NOMO-1 treated with DMSO at 0.1 percent for 48 hours (cell line): Measurements from ENCODE around the gene OTUD5.

Experiments used
- DNase-seq: peaks from one replicate; lab custom pipeline; 2025; ENCODE audit not compliant: unreplicated experiment; lab: John Stamatoyannopoulos, UW

The OTUD5 gene

DNA sequence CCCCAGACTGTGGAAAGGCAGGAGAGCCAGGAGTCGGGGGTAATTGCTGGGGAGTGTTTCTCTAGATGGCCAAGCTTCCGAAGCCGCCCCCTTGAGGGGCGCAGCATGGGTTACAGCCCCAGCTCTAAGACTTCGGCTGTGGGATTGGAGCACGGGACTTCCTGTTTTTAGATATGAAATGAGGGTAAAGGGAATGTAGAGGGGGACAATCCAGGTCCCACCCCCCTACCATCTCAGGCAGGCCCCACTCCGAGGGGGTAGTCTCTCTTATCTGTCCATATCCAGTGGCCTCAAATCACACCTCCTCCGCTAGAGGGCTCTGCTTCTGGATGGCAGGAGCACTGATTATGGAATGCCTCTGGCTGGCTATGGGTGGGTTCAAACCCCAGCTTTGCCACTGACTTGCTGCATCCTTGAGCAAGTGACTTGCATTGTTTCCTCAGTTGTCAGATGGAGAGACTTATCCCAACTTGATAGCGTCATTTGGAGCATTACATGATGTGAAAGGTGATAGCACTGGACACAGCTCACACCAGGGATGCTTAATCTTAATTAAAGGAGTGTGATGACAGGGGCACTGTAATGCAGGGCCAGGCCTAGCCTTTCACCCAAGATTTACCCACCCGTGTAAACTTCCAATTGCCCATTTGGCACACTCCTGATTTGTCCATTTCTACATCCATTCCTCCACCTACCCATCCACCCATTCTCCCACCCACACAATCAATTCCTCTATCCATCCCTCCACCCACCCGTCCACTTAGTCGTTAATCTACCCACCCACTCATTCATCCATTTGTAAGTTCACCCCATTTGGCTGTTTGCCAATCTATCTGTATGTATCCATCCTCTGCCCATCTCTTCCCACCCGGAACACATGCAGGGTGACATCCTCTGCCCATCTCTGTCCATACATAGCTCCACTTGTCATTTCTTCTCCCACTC lies 15.1 kb upstream of the OTUD5 start:
- no peak for DNase-seq

DNA sequence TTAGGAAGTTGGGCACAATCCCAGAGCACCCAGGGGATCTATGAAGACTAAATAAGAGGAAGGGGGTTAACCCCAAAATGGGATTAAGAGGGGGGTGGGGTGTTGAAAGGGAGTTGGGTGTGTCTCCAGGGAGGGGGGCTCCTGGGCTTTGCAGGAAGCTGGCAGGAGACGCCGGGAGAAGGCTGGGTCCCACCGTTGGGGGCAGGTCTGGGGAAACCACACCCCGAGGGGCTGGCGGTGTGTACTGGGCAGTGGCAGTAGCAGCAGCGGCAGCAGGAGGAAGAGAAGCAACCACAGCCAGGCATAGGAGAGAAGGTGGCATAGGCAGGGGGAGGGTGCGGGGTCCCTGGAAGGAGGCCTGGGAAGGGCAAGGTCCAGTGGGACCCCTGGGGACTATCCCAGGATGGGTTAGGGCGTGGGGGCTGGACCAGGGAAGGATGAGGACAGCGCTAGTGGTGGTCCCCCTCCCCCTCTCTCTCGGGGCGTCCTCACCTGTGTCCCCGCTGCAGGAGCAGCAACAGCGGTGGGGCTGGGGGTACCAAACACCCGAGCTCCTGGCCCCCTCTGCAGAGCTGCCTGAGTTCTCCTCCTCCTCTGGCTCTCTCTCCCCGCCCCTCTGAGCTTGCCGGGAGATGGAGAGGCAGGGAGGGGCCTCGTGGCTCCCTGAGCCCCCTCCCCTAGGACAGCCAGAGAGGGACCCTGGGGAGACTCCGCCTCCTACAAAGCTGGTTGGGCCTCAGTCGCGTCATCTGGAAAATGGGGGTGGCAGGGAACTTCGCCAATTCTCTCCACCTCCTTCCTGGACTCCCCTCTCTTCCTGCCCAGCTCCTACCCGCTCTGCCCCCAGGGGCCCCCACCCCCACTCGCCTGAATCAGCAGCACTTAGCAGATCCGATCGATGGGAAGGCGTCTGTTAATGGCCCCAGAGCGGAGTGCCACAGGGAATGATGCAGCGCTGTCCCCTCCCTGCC lies 14.1 kb upstream of the OTUD5 start, which contains the start of gene KCND1:
Gene KCND1, minus strand, starts transcription at position 596 of the 971 bp plus-strand sequence. CDS start 1,573 bp downstream, outside the sequence.
- no peak for DNase-seq

DNA sequence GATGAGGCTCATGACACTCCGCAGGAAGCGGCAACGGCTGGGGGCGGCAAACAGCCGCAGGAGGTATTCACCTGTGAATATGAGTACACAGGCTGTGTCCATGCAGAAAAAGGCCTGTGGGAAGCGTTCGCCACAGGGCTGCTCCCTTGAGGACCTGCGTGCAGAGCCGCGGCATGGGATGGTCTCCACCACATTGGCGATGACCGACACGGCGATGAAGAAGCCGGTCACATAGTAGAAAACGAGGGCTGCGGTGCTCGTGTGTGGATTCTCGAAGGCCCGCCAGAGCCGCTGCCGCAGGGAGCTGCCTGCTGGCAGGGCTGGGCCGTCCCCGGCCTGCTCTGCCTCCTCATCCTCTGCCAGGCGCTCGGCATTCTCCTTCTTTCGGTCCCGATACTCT lies 12.1 kb upstream of the OTUD5 start:
- no peak for DNase-seq

DNA sequence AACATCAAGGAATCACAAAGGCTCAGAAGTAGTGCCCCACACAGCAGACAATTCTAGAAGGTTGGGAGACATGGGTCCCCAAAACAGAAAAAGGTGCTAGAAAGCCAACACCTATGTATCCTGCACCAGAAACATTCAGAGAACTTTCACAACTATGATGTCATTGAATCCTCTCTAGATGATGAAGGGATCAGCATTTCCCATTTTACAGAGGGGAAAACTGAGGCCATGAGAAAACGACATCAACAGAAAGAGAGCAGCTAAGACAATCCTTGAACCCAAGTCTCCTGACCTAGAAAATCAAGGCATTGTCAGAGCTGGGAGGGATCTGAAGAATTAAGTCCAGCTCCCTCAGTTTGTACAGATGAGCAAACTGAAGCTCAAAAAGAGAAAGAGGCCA lies 11.0 kb upstream of the OTUD5 start:
- DNase-seq = no peak

DNA sequence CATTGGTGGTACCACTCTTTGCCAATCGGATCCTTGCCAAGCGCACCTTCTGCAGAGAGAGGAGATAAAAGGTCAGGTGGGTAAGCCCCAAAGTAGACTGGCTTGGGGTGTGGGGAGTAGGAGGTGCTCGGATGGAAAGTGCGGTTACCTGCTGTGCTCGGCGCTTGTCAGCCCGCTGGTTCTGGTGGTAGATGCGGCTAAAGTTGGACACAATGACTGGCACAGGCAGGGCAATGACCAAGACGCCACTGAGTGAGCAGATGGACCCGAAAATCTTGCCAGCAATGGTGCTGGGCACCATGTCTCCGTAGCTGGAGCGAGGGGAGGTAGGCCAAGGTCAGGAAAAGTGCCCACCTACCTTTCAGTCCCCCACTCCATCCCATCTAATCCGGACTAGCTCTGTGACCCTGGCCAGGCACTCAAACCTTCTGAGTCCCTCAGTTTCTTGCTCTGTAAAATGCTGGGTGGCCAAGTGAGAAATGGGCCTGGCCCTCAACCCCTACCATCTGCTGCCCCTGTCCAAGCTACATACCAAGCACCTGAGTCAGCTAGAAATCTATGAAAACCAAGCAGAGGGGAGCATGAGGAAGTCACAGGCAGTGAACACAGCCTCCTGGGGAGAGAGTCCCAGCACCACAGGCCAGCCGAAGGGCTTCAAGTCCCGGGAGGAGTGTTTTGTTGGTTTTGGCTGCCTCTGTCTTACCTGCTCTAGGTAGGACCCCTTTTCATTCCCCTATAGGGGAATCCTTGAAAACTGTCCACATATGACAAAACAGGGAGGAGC lies 9.6 kb upstream of the OTUD5 start:
- DNase-seq = no peak

DNA sequence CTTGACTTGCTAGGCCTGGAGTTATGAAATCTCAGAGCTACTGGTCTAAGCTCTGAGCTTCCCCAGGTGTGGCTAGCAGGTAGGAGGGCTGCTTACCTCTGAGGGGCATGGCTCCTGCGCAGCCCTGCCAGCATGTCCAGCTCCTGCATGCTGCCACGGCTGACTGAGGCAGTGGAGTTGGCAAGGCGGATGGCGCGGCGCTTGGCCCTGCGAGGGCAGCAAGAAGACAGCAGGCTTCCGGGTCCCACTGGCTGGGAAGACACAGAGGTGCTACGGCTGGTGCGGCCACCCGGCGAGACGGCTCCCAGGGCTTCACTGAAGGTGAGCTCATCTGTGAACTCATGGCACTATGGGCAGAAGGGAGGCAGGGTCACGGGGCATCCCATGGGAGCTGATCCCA lies 8.6 kb upstream of the OTUD5 start:
- DNase-seq = no peak

DNA sequence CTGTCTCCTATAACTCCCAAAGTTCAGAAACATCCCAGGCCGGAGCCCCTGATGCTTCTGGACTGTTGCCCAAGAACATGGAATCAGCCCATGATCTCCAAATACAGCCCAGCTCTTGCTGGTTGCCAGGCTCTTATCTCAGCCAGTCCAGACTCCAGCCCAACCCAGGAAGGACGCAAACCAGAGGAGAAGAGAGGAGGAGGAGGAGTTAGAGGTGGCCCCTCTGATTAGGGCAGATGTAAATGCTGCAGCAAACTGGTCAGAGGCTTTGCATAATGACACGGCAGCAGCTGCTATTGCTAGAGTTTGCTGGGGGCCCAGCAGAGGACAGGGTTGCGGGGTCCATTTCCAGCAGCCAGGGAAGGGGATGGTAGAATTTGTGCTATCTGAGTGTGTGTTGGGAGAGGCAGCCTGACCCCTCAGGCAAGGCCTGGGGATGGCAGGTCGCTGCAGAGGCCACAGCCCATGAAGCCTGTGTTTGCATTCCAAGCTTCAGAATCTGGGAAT lies 4.2 kb upstream of the OTUD5 start:
- DNase-seq = no peak

DNA sequence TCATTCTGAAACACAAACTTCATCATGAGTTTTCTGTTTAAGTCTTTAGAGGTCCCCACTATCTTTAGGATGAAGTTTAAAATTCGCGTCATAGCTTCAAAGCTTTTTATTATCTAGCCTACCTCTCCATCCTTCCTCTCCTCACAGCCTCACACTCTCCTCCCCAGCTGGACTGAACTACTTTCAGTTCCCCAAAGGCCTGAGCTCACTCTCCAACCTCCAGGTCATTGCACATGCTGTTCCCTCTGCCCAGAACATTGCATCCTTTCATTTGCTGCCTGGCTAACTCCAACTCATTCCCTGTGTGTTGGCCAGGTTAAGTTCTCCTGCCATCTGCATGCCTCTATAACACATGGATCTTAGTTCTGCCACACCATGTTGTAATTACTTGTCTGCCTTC lies 2.9 kb upstream of the OTUD5 start:
- peak; percentile 18 for DNase-seq

DNA sequence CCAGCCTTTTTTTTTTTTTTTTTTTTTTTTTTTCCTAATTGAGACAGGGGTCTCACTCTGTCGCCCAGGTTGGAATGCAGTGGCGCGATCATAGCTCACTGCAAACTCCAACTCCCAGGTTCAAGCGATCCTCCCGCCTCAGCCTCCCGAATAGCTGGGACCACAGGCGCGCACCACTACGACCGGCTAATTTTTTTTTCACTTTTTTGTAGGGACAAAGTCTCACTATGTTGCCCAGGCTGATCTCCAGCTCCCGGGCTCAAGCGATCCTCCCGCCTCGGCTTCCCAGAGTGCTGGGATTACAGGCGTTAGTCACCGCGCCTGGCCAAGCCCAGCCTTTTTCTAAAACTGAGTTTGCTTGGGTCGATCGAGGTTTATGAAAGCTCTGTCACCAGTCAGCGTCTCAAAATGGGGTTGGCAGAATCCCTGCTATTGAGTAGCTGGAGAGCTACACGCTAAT lies 1.3 kb upstream of the OTUD5 start:
- DNase-seq = no peak

DNA sequence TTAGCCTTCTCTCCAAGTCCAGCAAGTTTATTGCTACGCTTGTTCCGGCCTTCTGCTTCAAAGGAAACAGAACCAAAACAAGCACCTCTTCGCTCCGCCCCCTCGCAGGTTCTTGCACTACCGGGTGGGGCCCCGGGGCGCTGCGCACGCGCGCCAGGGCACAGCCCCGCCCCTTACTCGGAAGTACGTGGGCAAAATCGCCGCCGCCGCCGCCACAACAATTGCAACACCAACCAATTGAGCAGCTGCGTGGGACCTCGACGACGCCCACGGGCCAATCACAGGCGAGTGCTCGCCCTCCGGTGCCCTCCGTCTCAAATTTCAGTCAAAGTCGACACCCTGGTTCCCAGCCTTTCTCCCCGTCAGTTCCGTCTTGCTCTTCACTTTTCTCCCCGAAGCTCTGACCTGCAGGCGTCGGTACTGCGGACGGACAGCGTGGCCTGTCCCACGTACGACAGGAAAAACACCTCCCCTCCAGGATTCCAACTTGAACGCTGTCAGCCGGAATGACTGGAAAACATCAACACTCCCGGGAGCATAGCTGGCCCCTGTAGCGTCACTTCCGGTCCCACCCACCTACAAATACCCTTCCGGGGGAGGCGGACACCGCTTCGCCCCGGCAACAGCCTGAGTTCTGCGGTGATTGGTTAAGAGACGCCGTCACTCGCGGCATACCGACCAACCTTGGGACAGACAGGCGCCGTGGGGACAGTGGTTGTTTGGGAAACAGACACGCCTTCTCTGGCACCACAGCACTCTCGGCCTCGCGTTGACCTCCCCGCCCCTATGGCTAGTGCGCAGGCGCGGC lies 624 bp upstream of the OTUD5 start:
- DNase-seq = peak; percentile 95

DNA sequence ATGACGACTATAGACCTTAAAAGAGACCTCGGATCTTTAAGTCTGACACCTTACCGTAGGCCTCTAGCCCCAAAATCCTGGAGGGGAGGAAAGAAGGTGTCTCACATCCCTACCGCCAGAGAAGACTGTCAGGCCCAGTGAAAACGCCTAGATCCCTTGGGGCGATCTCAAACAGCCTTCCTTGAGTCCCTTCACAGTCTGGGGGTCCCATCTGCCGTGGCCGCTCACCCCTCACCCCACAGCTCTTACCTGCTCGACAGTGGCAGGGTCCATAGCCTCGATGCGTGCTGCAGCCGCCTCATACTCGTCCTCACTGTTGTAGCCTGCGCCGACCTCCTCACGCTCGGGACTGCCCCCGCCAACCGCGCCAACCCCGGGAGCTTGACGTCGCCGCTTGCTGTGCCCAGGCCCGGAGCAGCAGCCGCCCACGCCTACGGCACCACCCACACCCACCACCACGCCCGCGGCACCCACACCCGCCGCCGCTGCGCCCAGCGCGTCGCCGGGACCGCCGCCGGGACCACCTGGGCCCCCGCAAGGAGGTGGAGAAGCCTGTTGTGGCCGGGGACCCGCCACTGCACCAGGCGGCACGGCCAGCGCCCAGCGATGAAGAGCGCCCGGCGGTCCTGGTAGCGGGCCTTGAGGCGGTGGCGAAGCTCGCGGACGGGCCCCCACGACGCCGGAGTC lies 536 bp downstream of the OTUD5 start:
- no peak for DNase-seq

DNA sequence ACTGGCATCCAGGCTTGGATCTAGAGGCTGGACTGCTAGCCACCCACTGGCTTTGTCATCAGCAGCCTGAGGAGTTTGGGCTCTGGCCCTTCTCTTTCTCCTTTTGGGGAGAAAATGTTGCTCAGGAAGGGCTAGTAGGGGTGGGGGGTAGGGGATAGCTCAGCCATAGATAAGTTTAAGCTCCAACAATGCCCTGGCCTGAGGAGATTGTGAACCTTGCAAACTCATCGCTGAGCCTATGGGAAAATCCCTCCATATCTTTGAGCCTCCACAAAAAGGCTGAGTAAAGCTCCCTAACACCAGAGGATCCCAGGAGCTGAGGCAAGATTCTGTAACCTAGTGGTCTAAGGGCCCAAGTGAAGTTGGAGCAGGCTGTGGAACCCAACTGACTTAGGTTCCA lies 8.8 kb downstream of the OTUD5 start:
- DNase-seq = no peak

DNA sequence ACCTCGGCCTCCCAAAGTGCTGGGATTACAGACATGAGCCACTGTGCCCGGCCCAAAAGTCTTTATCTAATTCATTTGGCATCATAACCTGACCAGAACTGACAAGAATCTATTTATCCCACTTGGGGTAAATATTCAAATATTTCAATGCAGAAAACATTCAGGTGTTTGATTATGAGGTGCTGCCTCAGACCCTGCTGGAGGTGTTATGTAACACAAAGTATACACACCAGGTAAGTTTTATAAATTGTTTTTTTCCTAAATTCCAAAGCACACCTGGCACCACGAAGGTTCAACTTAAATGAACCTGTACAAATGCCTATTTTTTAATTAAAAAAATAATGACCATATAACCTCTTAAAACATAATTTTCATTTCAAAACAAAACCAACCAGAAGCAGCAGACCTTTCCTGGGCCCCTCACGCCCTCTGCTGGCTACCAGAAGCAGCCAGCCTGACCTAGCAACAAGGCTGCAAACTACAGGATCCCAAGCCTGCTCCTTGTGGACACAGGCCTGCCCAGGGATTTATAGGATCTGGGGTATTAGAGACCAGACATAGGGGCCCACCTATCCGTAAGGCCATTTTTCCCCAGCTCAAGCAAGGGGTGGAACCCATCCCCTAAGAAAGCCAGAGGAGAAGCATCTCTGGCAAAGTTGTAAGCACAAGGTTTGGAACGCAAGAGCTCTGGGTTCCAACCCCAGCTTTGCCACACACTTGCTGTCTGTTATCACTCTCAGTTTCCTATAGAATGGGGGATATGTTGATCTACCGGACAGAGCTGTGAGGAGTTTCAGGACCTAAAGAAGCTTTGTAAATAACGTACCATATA lies 11.7 kb downstream of the OTUD5 start:
- DNase-seq = peak; percentile 11

DNA sequence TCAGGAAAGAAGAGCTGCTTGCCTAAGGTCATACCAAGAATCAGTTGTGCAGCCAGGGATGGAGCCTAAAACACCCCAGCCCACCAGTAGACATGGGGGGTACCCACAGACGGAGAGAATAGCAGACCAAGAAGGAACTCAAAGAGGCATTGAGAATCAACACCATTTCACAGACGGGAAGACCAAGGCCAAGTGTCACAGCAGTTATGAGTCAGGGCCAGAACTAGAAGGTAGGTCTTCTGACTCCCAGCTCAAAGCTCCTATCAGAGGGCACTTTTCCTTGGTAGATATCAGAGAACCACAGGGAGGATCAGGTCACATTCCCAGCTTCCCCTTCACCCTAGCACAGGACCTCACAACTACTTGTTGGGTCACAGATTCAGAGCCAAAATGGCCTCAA lies 14.5 kb downstream of the OTUD5 start:
- DNase-seq = no peak

DNA sequence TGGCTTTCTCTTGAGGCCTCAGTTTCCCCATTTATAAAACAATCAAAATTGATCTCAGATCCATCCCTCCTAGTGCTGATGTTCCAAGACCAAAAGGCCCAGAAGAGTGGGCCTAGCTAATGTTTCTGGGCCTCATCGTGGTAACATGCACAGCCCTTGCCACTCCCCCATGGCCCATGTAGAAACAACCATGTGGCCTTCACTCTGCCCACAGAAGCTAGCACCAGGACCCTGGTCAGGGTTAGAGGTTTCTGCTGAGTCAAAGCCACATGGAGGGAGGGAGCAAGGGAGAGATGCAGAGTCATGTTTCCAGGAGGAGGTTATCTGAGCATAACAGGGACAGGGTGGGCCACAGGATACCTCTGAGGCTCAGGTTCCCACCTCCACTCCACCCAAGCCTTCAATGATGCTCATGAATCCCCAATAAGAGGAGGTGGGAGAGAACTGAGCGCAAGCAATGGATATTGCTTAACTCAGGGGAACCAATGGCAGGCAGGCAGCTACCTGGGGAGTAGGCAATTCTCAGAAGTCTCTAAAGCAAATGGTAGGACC lies 16.9 kb downstream of the OTUD5 start:
- no peak for DNase-seq

DNA sequence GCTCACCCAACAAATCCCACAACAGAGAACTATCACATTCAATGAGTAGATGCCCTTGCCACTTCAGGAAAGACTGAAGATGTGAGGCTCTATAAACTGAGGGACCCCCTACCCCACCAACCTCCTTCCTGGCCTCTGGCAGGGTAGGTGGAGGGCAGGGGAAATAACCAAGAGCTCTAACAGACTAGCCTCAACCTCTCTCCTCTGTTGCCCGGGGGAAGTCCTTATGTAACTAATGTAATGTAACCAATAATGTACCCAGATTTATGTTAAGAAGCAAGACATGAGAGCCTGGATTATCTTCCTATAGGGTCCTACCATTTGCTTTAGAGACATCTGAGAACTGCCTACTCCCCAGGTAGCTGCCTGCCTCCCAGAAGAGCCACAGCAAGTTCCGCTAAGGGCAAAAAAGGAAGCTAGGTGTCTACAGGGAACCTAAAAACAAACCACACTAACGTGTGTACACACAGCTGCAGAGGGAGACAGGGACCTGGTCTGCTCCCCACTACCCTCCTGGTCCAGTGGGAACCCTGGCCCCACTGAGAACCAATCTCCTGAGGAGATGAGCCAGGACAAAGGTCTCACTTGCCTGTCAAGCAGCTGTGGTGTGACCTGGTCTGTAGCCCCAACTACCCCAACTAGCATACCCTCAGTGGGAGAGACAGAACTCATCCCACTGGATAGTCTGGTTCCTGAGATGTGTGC lies 17.7 kb downstream of the OTUD5 start:
- DNase-seq = no peak

DNA sequence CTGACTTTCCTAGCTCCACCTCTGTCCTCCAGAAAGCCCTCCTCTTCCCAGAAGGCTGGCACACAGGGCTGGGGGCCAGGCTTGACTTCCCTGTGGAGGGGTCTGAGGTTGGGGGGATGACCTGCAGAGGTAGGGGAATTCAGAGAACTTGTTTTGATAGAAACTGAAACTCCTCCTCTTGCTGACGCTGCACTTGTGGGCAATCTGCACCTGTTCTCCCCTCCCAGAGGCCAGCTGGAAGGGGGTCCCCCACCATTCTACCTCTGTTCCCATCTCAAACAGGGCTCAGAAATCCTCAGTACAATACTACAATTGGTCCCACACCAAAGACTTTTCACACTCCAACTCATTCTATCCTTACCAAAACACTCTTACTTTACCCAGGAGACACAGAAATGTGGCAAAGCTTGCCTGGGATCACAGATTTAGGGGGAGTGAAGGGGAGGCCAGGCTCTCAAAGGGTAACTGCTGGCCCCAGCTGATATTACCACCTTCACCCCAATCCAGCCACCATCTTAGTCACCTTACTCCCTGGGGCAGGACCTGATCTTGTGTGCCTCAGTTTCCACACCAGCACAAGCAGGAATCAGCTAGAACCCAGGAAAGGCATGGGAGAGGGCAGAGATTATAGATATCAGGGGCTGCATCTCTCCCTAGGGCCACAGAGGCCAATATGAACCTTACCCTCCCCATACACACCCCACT lies 18.5 kb downstream of the OTUD5 start:
- DNase-seq = no peak
